GM18907 (cell line): Measurements from ENCODE around the gene PHF21B.

Experiments
- ATAC-seq: cut with Tn5 transposase; IDR thresholded peaks from one replicate; pipeline ENCODE4 v1.9.1; 2021; ENCODE audit warnings: mild to moderate bottlenecking, moderate library complexity; ENCODE audit not compliant: unreplicated experiment

The PHF21B gene

DNA sequence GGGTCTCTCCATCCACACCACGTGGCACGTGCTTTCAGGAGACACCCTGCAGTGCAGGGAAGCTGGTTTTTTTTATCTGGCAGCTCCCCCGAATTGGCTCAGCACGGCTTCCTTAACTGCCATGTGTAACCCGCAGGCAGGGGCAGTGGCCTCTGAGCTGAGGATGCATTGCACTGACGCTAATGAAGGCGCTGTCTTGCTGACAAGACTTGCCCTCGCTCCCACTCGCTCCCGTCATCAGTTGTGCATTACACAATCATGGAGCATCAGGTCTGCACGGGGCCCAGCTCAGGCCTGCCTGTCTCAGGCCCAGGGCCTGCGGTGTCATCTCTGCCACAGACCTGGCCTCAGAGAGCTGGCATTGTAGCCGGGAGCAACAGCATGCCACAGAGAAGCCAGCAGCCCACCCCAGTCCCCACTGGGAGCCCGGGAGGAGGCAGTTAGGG, 161.5 kb downstream of the PHF21B start:
- ATAC-seq = no peak

DNA sequence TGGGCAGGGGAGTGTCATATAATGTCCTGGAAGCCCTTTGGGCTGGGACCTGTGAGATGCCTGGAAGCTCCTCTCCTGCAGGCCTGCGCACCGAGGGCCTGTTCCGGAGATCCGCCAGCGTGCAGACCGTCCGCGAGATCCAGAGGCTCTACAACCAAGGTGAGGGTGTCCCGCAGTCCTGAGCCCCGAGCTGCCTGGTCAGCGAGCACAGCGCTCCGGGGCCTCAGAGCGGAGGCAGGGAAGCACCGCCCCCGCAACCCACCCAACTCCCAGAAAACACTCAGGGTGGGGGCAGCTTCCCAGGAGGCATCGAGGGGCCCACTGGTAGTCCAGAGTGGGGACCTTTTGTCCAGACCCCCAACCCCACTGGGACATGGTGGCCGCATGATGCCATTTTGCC, 161.9 kb downstream of the PHF21B start:
- ATAC-seq = no peak

DNA sequence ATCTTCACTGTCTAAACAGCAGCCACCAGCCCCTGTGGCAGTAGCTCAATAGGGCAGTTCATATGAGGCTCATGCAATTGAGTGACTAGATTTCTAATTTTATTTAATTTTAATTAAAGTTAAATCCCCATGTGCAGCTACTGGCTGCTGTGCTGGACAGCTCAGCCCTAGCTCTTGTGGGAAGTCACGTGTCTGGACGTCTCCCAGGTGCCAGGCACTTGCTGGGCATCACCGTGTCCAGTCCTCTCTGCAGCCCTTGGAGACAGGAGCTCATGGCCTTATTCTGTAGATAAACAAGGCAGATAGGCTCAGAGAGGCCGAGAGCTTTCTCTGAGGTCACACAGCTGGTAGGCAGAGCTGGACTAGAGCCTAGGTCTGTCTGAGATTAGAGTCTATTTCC, 162.4 kb downstream of the PHF21B start:
- no peak for ATAC-seq

DNA sequence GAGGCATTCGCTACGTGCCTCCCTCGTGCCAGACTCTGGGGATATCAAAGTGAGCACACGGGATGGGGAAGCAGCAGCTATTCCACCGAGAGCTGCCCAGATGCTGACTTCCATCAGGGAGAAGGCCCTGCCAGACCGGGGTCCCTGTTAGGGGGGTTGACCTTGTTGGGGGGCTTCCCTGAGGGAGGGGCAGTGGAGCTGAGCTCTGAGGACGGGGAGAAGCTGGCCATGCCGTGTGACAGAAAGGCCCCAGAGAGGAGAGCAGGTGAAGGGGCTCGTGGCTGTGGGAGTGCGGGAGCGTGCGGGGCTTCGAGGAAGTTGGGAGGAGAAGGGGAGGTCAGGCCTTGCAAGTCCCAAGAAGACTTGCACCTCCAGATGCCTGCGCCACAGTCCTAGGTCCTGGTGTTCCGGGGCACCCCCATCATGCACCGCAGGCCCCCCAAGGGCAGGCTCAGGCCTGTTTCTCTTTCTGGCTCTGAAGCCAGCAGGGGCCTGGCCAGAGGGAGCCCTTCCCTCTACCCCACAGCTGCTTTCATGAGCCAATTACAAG, 163.0 kb downstream of the PHF21B start:
- no peak for ATAC-seq

DNA sequence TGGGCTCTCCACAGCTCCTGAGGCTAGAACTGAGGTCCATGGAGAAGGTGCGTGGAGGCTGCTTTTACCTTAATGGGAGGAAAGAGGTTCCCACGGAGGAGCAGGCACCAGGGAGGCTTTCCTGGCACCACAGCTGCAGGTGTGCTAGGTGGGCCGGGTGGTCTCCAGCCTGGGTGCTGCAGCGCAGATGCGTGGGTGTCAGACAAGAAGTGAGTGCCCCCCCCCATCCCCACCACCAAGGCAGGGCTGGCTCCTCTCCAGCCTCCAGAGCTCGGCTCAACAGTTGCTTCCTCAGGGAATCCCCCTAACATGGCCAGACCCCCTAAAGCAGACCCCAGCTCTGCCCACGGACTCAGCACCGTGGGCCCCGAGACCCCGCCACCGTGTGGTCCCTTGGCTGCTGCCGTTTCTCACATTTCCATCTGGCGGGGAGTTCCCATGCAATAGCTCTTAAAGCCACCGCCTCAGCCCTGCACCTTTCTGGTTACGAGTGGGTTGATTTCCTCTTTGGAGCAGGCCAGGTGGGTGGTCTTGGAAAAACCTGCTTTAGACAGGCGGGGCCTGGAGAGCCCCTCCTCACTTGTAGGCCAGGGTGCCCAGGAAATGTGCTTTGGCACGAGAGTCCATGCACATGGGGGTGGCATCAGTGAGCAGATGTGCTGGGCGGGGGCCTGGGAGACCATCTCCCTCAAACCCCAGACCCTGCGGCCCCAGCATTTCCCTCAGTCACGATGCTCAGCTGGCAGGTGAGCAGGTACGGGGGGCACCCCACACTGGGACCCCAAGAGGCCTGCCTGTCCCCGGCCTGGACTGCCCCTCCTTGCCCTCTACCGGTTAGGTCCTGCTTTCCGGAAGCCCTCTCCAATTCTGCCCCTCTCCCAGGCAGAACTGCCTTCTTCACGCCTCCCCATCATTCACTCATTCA, 163.7 kb downstream of the PHF21B start:
- no peak for ATAC-seq

DNA sequence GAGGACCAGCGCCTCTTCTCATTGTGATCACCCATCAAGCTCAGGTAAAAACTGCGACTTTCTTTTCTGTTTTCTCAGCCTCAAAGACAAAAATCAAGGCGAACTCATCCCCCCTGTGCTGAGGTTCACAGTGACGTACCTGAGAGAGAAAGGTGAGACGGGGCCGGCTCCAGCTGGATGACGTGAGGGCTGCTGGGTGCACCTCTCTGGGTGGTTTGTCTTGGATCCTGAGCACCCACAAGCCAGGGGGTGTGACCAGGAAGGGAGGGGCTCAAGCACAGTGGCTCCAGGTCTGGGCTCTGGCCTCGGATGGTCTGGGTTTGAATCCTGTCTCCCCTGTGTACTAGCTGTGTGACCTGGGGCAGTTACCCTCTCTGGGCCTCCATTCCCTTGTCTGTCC, 164.6 kb downstream of the PHF21B start:
- ATAC-seq = no peak

DNA sequence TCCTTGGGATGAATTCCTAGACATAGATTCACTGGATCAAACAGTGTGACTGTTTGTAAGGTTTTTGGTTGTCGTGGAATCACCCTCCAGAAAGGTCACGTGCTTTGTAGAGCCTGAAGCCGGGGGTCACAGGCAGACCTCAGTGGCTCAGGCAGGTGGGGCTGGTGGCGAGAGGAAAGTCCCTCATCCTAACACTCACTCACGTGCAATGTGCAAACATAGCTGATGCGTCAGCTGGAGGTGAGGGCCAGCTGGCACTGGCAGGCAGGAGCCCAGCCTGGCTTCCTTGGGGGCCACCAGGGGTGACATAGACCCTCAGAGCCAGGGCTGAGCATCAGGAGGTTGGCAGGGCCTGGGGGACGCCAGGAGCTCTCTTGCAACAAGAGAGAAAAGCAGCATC, 167.4 kb downstream of the PHF21B start:
- ATAC-seq = no peak

DNA sequence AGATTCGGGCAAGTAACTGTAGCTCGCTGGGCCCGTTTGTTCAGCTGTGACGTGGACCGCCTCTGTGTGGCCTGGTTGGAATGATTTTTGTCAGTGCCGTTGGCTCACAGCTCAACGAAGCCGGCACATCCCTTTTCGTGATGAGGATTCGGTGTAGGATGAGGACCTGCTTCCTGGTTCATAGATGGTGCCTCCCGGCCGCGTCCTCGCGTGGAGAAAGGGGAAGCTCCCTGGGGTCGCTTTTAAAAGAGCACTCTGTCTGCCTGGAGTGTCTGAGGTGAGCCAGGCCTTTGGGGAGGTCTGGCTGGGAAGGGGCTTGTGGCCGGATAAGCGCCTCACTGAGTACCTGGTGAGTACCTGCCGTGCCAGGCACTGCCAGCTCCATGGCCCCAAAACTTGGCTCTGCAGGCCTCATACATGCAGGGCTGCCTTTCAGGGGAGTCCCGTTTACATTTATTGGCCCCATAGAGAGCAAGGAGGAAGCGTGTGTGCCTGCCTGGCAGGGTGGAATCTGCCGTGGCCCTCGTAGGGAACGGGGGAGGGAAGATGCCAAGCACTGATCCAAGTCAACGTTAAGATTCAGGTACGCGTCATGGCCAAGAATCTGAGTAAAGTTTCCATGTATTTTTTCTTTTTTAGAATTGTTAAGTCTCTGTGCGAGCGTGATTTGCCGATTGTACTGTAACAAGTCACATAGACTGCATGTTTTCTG, 169.0 kb downstream of the PHF21B start:
- no peak for ATAC-seq

DNA sequence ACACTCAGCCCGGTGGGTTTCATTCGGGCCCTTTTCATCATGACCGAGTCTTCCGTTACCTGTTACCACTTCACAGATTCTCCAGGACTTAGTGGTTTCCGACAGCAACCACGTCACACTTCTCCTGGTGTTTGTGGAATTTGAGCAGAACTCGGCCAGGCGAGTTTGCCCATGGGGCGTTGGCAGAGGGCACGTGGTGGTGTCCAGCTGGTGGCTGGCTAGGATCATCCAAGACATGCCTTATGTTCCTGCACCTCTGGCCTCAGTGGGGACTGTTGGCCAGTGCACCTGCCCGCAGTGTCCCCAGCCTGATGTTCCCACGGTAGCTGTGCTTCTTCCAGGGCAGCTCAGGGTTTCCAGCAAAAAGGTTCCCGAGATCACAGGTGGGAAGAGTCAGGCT, 170.1 kb downstream of the PHF21B start:
- no peak for ATAC-seq

DNA sequence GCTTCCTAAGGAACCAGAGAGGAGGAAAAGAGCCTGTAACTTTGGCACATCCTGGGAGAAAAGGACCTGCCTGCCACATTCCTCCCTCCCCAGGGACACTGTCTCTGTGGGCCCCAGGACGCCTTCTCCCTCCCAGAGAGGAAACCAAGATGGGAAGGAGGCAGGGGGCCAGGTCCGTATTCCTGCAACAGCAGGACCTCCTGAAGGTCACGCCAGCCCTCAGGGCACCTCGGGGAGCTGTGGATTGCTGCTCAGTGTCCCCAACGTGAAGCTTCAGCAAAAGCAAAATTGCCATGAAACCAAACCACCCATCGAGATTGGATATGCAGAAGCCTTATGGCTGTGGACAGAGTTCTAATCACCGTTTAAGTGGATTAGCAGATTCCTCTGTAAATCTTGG, 170.7 kb downstream of the PHF21B start:
- ATAC-seq = no peak

DNA sequence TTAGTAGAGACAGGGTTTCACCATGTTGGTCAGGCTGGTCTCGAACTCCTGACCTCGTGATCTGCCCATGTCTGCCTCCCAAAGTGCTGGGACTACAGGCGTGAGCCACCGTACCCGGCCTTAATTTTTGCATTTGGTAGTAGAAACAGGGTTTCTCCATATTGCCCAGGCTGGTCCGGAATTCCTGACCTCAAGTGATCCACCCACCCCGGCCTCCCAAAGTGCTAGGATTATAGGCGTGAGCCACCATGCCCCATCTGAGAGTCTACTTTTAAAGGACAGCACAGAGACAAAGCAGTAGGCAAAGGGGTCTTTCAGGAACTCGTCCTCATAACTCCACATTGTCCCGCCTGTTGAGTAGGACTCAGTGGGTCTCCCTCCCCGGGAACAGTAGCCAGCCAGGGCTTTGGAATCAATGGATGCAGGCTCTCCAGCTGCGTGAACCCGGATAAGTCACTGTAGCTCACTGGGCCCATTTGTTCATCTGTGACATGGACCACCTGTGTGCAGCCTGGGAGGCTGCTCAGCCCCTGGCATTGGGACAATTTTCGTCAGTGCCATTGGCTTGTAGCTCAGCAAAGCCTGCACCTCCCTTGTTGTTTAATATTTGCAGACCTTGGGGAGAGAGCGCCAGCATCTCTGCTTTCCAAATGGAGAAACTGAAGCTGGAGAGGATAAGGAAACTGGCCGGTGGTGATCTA, 171.3 kb downstream of the PHF21B start:
- no peak for ATAC-seq

DNA sequence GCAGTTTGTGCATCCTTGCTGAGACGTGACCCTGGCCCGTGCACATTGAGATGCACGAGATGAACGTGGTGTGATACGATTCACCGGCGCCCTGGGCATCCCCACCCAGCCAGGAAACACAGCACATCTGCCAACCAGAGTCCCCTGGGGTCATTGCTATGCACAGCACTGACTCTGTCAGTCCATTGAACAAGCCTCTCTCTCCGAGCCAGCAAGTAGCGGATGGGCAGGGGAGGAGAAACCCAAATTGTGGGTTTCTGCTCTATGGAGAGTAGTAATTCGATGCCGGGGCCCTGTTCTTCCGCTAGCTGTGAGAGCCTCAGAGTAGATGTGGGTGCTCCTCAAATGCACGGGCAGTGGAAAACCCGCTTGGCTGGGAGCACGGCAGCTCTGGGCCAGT, 172.3 kb downstream of the PHF21B start:
- ATAC-seq = no peak

DNA sequence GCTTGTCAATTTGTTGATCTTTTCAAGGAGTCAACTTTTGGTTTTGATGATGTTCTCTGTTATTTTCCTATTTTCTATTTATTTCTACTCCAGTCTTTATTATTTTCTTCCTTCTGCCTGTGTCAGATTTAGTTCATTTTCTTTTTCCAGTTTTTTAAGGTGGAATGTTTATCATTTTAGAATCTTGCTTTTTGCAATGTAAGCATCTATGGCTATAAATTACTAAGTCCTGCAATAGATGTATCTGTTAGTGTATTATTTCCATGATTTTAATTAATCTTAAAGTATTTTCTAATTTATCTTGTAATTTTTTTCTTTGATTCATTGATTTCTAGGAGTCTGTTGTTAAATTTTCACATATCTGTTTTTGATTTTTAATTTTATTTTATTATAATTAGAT, 175.7 kb downstream of the PHF21B start:
- ATAC-seq = no peak

DNA sequence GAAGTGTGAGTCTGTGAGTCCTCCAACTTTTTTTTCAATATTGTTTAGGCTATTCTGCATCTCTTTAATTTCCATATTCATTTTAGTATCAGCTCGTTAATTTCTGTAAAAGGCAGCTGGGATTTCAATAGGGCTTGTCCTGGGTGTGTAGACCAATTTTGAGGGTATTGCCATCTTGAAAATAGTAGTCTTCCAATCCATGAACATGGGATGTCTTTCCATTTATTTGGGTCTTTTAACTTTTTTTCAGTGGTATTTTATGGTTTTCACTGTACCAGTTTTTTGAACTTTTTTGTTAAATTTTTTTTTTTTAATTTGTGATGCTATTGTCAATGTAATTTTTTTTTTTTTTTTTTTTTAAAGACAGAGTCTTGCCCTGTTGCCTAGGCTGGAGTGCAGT, 177.9 kb downstream of the PHF21B start:
- no peak for ATAC-seq
